IMR-90 (cell line): ENCODE results near the gene ADGRV1. TPM values are rescaled to one million over a fixed set of nuclear protein-coding genes. Genes with fewer than 3 reads are reported as not detected.

Experiments used
- ATAC-seq: fragments of 200-7000 bp; cut with Tn5 transposase; 2 replicates; pipeline ENCODE4 v1.9.1; 2020; ENCODE audit warnings: low read depth, mild to moderate bottlenecking, moderate library complexity
- BruUV-seq: library from RNA; stranded (reverse); fragments of 400-500 nt; replicated peaks from 2 replicates; lab custom pipeline; 2021; lab: Mats Ljungman, UMichigan
- CTCF ChIA-PET: fragments of 300-600 bp; formaldehyde crosslinking; extraction: SDS; loops from one replicate; lab custom pipeline; 2021; ENCODE audit warnings: antibody characterized with exemption; lab: Yijun Ruan, JAX
- POLR2A ChIA-PET: fragments of 300-600 bp; sonication (Branson Sonifier 250); formaldehyde crosslinking; loops from one replicate; lab custom pipeline; 2022; ENCODE audit warnings: antibody characterized with exemption; ENCODE audit not compliant: unreplicated experiment; lab: Charles Lee
- DNase-seq: peaks from one replicate; pipeline ENCODE4 v3.0.0; 2013
- H2AFZ ChIP-seq: replicated peaks from 2 replicates; pipeline ENCODE3; 2013; ENCODE audit warnings: low read length, mild to moderate bottlenecking; ENCODE audit not compliant: poor library complexity
- H2AK5ac ChIP-seq: 2 replicates; pipeline ENCODE4 v1.6.1; 2013; ENCODE audit warnings: low read depth, low read length, inconsistent platforms
- H2AK9ac ChIP-seq: replicated peaks from 2 replicates; pipeline ENCODE3; 2013; ENCODE audit warnings: mild to moderate bottlenecking, low read depth, low read length, moderate library complexity; ENCODE audit not compliant: poor library complexity
- H2BK120ac ChIP-seq: 2 replicates; pipeline ENCODE4 v1.6.1; 2013; ENCODE audit warnings: low read depth, low read length, inconsistent platforms
- H2BK15ac ChIP-seq: 3 replicates; pipeline ENCODE4 v1.6.1; 2013; ENCODE audit warnings: low read depth, low read length, inconsistent platforms
- H2BK20ac ChIP-seq: 2 replicates; pipeline ENCODE4 v1.6.1; 2013; ENCODE audit warnings: low read depth, mild to moderate bottlenecking, inconsistent platforms, low read length, moderate library complexity
- H2BK5ac ChIP-seq: 2 replicates; pipeline ENCODE4 v1.6.1; 2013; ENCODE audit warnings: mild to moderate bottlenecking, low read depth, low read length, inconsistent platforms; ENCODE audit not compliant: poor library complexity, severe bottlenecking
- H3K14ac ChIP-seq: replicated peaks from 2 replicates; pipeline ENCODE4 v1.6.1; 2013; ENCODE audit warnings: low read depth, low read length, inconsistent platforms
- H3K18ac ChIP-seq: 2 replicates; pipeline ENCODE4 v1.6.1; 2013; ENCODE audit warnings: low read depth, low read length, control low read depth
- H3K23ac ChIP-seq: 2 replicates; pipeline ENCODE4 v1.6.1; 2013; ENCODE audit warnings: low read depth, low read length, inconsistent platforms
- H3K27ac ChIP-seq: 2 replicates; pipeline ENCODE4 v1.5.1; 2013; ENCODE audit warnings: mild to moderate bottlenecking, control low read depth, low read length; ENCODE audit not compliant: insufficient read depth
- H3K27me3 ChIP-seq: 2 replicates; pipeline ENCODE4 v1.6.1; 2013; ENCODE audit warnings: low read length; ENCODE audit not compliant: control insufficient read depth, insufficient read depth
- H3K36me3 ChIP-seq: 2 replicates; pipeline ENCODE4 v1.6.1; 2013; ENCODE audit warnings: low read length, mixed read lengths; ENCODE audit not compliant: control insufficient read depth, insufficient read depth
- H3K4ac ChIP-seq: 2 replicates; pipeline ENCODE4 v1.6.1; 2013; ENCODE audit warnings: low read depth, low read length, inconsistent platforms
- H3K4me1 ChIP-seq: 2 replicates; pipeline ENCODE4 v1.6.1; 2013; ENCODE audit warnings: low read length, mixed read lengths; ENCODE audit not compliant: control insufficient read depth, insufficient read depth
- H3K4me2 ChIP-seq: 2 replicates; pipeline ENCODE4 v1.6.1; 2013; ENCODE audit warnings: low read depth, mild to moderate bottlenecking, control low read depth, low read length, moderate library complexity
- H3K4me3 ChIP-seq: 2 replicates; pipeline ENCODE4 v1.5.1; 2013; ENCODE audit warnings: low read depth, mild to moderate bottlenecking, control low read depth, low read length, moderate library complexity; ENCODE audit not compliant: insufficient read depth
- H3K56ac ChIP-seq: 2 replicates; pipeline ENCODE4 v1.6.1; 2013; ENCODE audit warnings: low read length, inconsistent platforms; ENCODE audit not compliant: insufficient read depth; ENCODE audit errors: extremely low read depth
- H3K79me1 ChIP-seq, 2 experiments: 2 replicates each; pipeline ENCODE4 v1.6.1; 2013; ENCODE audit warnings: low read length in 2 of 2, inconsistent platforms in 1 of 2, low read depth in 1 of 2
- H3K9ac ChIP-seq: 2 replicates; pipeline ENCODE4 v1.6.1; 2013; ENCODE audit warnings: low read depth, low read length, control low read depth
- H3K9me1 ChIP-seq: 2 replicates; pipeline ENCODE4 v1.6.1; 2013; ENCODE audit warnings: low read length, inconsistent platforms; ENCODE audit not compliant: insufficient read depth
- H3K9me3 ChIP-seq: 2 replicates; pipeline ENCODE4 v1.6.1; 2013; ENCODE audit warnings: low read length; ENCODE audit not compliant: control insufficient read depth, insufficient read depth
- H4K20me1 ChIP-seq: 2 replicates; pipeline ENCODE4 v1.6.1; 2013; ENCODE audit warnings: low read length, inconsistent platforms; ENCODE audit not compliant: insufficient read depth
- H4K5ac ChIP-seq: 2 replicates; pipeline ENCODE4 v1.6.1; 2013; ENCODE audit warnings: mild to moderate bottlenecking, low read depth, low read length, control low read depth
- H4K8ac ChIP-seq, 2 experiments: 2 replicates each; pipeline ENCODE4 v1.6.1; 2013; ENCODE audit warnings: low read depth in 2 of 2, low read length in 2 of 2, control low read depth in 1 of 2, inconsistent platforms in 1 of 2
- H4K91ac ChIP-seq: 2 replicates; pipeline ENCODE4 v1.6.1; 2013; ENCODE audit warnings: low read depth, low read length, inconsistent platforms; ENCODE audit not compliant: insufficient read depth
- BHLHE40 ChIP-seq: fragments of 150-350 bp; IDR thresholded peaks from 2 replicates; pipeline ENCODE4 v1.6.1; 2016; ENCODE audit warnings: mild to moderate bottlenecking, low read depth, low read length
- CEBPB ChIP-seq: IDR thresholded peaks from 2 replicates; pipeline ENCODE4 v1.6.1; 2012; ENCODE audit warnings: low read depth, low read length, improper control_type of control experiment
- CHD1 ChIP-seq: IDR thresholded peaks from 2 replicates; pipeline ENCODE4 v1.6.1; 2012; ENCODE audit warnings: low read depth, low read length, improper control_type of control experiment
- CTCF ChIP-seq: conservative IDR thresholded peaks from 2 replicates; pipeline ENCODE4 v1.5.1; 2012; ENCODE audit warnings: mild to moderate bottlenecking, low read depth, low read length, improper control_type of control experiment
- ELK1 ChIP-seq: fragments of 150-350 bp; IDR thresholded peaks from 2 replicates; pipeline ENCODE4 v1.6.1; 2016; ENCODE audit warnings: low read depth, mild to moderate bottlenecking, low read length, moderate library complexity, borderline replicate concordance
- FOS ChIP-seq: fragments of 150-350 bp; IDR thresholded peaks from 2 replicates; pipeline ENCODE4 v1.6.1; 2016; ENCODE audit warnings: low read depth, low read length
- MAFK ChIP-seq: IDR thresholded peaks from 2 replicates; pipeline ENCODE4 v1.6.1; 2012; ENCODE audit warnings: low read depth, low read length, improper control_type of control experiment
- MAZ ChIP-seq: IDR thresholded peaks from 2 replicates; pipeline ENCODE4 v1.6.1; 2012; ENCODE audit warnings: low read depth, mild to moderate bottlenecking, low read length, improper control_type of control experiment, moderate library complexity, borderline replicate concordance
- MXI1 ChIP-seq: IDR thresholded peaks from 2 replicates; pipeline ENCODE4 v1.6.1; 2012; ENCODE audit warnings: low read depth, mild to moderate bottlenecking, low read length, moderate library complexity, borderline replicate concordance
- NFE2L2 ChIP-seq: fragments of 150-350 bp; IDR thresholded peaks from 2 replicates; pipeline ENCODE4 v1.6.1; 2016; ENCODE audit warnings: low read depth, mild to moderate bottlenecking, low read length
- POLR2A ChIP-seq: IDR thresholded peaks from 2 replicates; pipeline ENCODE4 v1.6.1; 2012; ENCODE audit warnings: mild to moderate bottlenecking, low read depth, low read length
- RAD21 ChIP-seq: IDR thresholded peaks from 2 replicates; pipeline ENCODE4 v1.6.1; 2012; ENCODE audit warnings: low read length, improper control_type of control experiment
- RCOR1 ChIP-seq: IDR thresholded peaks from 2 replicates; pipeline ENCODE4 v1.6.1; 2012; ENCODE audit warnings: mild to moderate bottlenecking, low read length, improper control_type of control experiment; ENCODE audit not compliant: insufficient replicate concordance
- RFX5 ChIP-seq: IDR thresholded peaks from 2 replicates; pipeline ENCODE4 v1.8.0; 2012; ENCODE audit warnings: low read depth, mild to moderate bottlenecking, low read length, moderate library complexity
- SMC3 ChIP-seq: fragments of 150-350 bp; IDR thresholded peaks from 2 replicates; pipeline ENCODE4 v1.6.1; 2016; ENCODE audit warnings: low read depth, mild to moderate bottlenecking, antibody characterized with exemption, low read length, moderate library complexity
- USF2 ChIP-seq: fragments of 150-350 bp; IDR thresholded peaks from 2 replicates; pipeline ENCODE4 v1.6.1; 2017; ENCODE audit warnings: mild to moderate bottlenecking, antibody characterized with exemption, low read length, low read depth
- WGBS, 2 experiments: methylation state at CpG; one replicate each; pipeline versions ENCODE4 v1.1.5 to v1.1.7; 2013; ENCODE audit warnings: missing lambda C conversion rate in 2 of 2; ENCODE audit not compliant: insufficient read length in 1 of 2; ENCODE audit errors: extremely low coverage in 2 of 2; 5-methylcytosine and 5-hydroxymethylcytosine counted together
- dilution Hi-C: fragments of 300-500 bp; cut with HindIII; formaldehyde crosslinking; loops from one replicate; pipeline ENCODE4 v1.14.3; 2018; ENCODE audit warnings: low sequenced_read_pairs; ENCODE audit not compliant: unreplicated experiment
- in situ Hi-C: fragments of 300-500 bp; cut with MboI; formaldehyde crosslinking; loops from 3 replicates; pipeline ENCODE4 v1.14.3; 2019; ENCODE audit warnings: low sequenced_read_pairs, inconsistent platforms, mixed read lengths
- intact Hi-C: fragments of 100-400 bp; cut with micrococcal nuclease; formaldehyde crosslinking; loops from 2 replicates; pipeline ENCODE4 v1.10.0; 2022
- polyA plus RNA-seq, 3 experiments: library from polyadenylated mRNA; depleted of rRNA; stranded (reverse); fragments of >200 nt; gene quantifications; 2 replicates each; pipeline ENCODE4 v1.2.3, GENCODE V29; 2012; ENCODE audit warnings: low replicate concordance in 1 of 3
- total RNA-seq: library from RNA; depleted of rRNA; stranded (reverse); fragments of >200 nt; gene quantifications from 2 replicates; pipeline ENCODE4 v1.2.3, GENCODE V29; 2012

The ADGRV1 gene
- total and polyA plus RNA-seq, 2 of the 4 experiments (the other 2 are of a cell fraction), result under 0.01 TPM; not detected in 1

- Histone ChIP-seq H3K18ac (no peak overlapping the region), H3K23ac (no peak overlapping the region), H3K9me3 (peaks cover 2% of the 10 kb centered on the region; the same call in 1 of the 2 replicates), H3K36me3 (no peaks in the 10 kb centered on the region), H3K4me3 (no peak overlapping the region), H3K4me1 (no peaks in the 10 kb centered on the region), H3K9me1 (no peaks in the 10 kb centered on the region), H3K4me2 (no peak overlapping the region), H2AFZ (no peak overlapping the region), H2BK20ac (no peak overlapping the region), H4K5ac (no peak overlapping the region), H3K27ac (no peak overlapping the region), H3K79me1 (no peaks in the 10 kb centered on the region), H3K14ac (no peak overlapping the region), H2BK5ac (no peak overlapping the region), H3K56ac (no peak overlapping the region), H3K4ac (no peak overlapping the region), H4K91ac (no peak overlapping the region), H4K8ac (no peak overlapping the region), H2AK9ac (no peak overlapping the region), H2BK120ac (no peak overlapping the region), H4K20me1 (no peaks in the 10 kb centered on the region), H2AK5ac (no peak overlapping the region), H3K9ac (no peak overlapping the region), H2BK15ac (no peak overlapping the region), H3K27me3 (no peaks in the 10 kb centered on the region)
- ATAC-seq (no peak), DNase-seq (no peak)
- TF ChIP-seq CTCF (no peak), FOS (no peak), MAZ (no peak), CHD1 (no peak), RAD21 (no peak), RFX5 (no peak), USF2 (no peak), NFE2L2 (no peak), MAFK (no peak), CEBPB (no peak), BHLHE40 (no peak), ELK1 (no peak), POLR2A (no peak), MXI1 (no peak), RCOR1 (no peak), SMC3 (no peak)
- dilution Hi-C loops (no loop called here), in situ Hi-C loops (no loop called here), intact Hi-C loops (no loop called here)
- no TSS peak for BruUV-seq
- ChIA-PET CTCF (interaction anchor here (0.6 kb wide), 1 partner anchor 43 kb away, joined by 4 read pairs; no protein-coding TSS in a partner anchor), POLR2A (no interaction called here)
- WGBS, 2 experiments, result no CpG with 5 or more reads among the region's 1 CpG
Measured at GRCh38 chr5:91000743-91001142, 442.1 kb downstream of the ADGRV1 start.
